Measurements from ENCODE around the gene MCC.

MCC gene

DNA sequence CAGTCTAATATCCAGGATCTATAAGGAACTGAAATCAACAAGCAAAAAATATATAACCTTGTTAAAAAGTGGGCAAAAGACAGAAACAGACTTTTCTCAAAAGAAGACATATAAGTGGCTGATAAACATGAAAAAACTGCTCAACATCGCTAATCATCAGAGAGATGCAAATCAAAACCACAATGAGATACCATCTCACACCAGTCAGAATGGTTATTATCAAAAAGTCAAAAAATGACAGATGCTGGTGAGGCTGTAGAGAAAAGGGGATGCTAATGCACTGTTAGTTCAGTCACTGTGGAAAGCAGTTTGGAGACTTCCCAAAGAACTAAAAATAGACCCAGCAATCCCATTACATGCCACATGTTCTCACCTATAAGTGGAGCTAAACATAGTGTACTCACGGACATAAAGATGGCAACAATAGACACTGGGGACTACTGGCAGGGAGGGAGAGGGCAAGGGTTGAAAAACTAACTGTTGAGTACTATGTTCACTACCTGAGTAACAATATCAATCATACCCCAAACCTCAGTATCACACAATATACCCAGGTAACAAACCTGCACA, 41.8 kb downstream of the MCC start:
- H3K27ac ChIP-seq (ENCODE audit: extremely low read depth, low read depth, low read length): no peak overlapping the region
- ChIA-PET POLR2A (no interaction called here), CTCF (interaction anchor here (0.6 to 0.9 kb wide), 2 partner anchors 65 to 351 kb away, joined by 3 read pairs; no protein-coding TSS in a partner anchor)
- H3K36me3 ChIP-seq (ENCODE audit: control insufficient read depth in 2 of 2, insufficient read depth in 1 of 2, low read length in 2 of 2): no peaks in the 10 kb centered on the region
- H3K4me3 ChIP-seq (ENCODE audit: low read depth, low read length): no peak overlapping the region
- TF ChIP-seq ZNF514 (tag by site-specific recombination; IDR thresholded peaks at IDR 0.05) (no peak), ZNF677 (tag by site-specific recombination; IDR thresholded peaks at IDR 0.05) (no peak), ZNF366 (tag by site-specific recombination; conservative IDR thresholded peaks at IDR 0.05) (no peak), HOXA7 (CRISPR knock-in tag; IDR thresholded peaks at IDR 0.05; ENCODE audit: borderline replicate concordance) (no peak)
- H3K4me1 ChIP-seq (ENCODE audit: control insufficient read depth, insufficient read depth, low read length): peaks cover 4% of the 10 kb centered on the region
- H3K9me3 ChIP-seq (ENCODE audit: control insufficient read depth, insufficient read depth, low read depth, low read length): no peaks in the 10 kb centered on the region

DNA sequence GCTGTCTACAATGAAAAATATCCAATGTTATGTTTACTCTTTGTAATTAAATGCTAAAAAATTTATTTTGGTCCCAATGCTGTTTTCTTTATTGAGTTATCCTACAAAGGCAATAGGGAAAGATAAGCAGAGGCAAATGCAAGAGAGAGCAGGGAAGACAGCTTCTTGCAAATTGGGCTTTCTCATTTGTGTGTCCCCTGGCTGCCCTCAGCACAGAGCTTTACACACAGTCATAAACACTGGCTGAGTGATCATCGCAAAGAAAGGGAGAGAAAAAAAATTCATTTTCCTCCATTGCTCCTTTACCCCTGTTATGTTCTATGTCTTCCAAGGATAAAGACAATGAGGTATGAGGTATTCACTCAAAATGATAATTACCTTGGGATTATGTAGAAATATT, 51.1 kb downstream of the MCC start:
- no peak overlapping the region for H3K4me3 ChIP-seq (ENCODE audit: low read depth, low read length)
- ChIA-PET POLR2A (no interaction called here), CTCF (no interaction called here)
- H3K36me3 ChIP-seq (ENCODE audit: control insufficient read depth in 2 of 2, insufficient read depth in 1 of 2, low read length in 2 of 2): no peaks in the 10 kb centered on the region
- no peak overlapping the region for H3K27ac ChIP-seq (ENCODE audit: extremely low read depth, low read depth, low read length)
- no peak for TF ChIP-seq ZFP3 (tag by site-specific recombination; IDR thresholded peaks at IDR 0.05; ENCODE audit: low read depth)
- TF ChIP-seq ZNF610 (tag by site-specific recombination; IDR thresholded peaks at IDR 0.05; ENCODE audit: borderline replicate concordance): no peak
- TF ChIP-seq, protein P1, sequence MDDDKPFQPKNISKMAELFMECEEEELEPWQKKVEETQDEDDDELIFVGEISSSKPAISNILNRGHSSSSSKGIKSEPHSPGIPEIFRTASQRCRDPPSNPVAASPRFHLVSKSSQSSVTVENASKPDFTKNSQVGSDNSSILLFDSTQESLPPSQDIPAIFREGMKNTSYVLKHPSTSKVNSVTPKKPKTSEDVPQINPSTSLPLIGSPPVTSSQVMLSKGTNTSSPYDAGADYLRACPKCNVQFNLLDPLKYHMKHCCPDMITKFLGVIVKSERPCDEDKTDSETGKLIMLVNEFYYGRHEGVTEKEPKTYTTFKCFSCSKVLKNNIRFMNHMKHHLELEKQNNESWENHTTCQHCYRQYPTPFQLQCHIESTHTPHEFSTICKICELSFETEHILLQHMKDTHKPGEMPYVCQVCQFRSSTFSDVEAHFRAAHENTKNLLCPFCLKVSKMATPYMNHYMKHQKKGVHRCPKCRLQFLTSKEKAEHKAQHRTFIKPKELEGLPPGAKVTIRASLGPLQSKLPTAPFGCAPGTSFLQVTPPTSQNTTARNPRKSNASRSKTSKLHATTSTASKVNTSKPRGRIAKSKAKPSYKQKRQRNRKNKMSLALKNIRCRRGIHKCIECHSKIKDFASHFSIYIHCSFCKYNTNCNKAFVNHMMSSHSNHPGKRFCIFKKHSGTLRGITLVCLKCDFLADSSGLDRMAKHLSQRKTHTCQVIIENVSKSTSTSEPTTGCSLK (tag by site-specific recombination; IDR thresholded peaks at IDR 0.05): no peak
- TF ChIP-seq WT1 (tag by site-specific recombination; IDR thresholded peaks at IDR 0.05): no peak
- no peak for TF ChIP-seq ZNF843 (tag by site-specific recombination; IDR thresholded peaks at IDR 0.05)
- TF ChIP-seq, protein P2, sequence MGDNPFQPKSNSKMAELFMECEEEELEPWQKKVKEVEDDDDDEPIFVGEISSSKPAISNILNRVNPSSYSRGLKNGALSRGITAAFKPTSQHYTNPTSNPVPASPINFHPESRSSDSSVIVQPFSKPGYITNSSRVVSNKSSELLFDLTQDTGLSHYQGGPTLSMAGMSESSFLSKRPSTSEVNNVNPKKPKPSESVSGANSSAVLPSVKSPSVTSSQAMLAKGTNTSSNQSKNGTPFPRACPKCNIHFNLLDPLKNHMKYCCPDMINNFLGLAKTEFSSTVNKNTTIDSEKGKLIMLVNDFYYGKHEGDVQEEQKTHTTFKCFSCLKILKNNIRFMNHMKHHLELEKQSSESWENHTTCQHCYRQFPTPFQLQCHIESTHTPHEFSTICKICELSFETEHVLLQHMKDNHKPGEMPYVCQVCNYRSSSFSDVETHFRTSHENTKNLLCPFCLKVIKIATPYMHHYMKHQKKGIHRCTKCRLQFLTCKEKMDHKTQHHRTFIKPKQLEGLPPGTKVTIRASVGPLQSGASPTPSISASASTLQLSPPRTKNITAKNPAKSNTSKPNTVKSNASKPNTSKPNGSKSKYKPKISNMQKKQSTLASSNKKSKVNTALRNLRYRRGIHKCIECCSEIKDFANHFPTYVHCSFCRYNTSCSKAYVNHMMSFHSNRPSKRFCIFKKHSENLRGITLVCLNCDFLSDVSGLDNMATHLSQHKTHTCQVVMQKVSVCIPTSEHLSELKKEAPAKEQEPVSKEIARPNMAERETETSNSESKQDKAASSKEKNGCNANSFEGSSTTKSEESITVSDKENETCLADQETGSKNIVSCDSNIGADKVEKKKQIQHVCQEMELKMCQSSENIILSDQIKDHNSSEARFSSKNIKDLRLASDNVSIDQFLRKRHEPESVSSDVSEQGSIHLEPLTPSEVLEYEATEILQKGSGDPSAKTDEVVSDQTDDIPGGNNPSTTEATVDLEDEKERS (tag by site-specific recombination; IDR thresholded peaks at IDR 0.05): no peak
- TF ChIP-seq ZNF777 (tag by site-specific recombination; IDR thresholded peaks at IDR 0.05; ENCODE audit: borderline replicate concordance): no peak
- TF ChIP-seq, protein P3, sequence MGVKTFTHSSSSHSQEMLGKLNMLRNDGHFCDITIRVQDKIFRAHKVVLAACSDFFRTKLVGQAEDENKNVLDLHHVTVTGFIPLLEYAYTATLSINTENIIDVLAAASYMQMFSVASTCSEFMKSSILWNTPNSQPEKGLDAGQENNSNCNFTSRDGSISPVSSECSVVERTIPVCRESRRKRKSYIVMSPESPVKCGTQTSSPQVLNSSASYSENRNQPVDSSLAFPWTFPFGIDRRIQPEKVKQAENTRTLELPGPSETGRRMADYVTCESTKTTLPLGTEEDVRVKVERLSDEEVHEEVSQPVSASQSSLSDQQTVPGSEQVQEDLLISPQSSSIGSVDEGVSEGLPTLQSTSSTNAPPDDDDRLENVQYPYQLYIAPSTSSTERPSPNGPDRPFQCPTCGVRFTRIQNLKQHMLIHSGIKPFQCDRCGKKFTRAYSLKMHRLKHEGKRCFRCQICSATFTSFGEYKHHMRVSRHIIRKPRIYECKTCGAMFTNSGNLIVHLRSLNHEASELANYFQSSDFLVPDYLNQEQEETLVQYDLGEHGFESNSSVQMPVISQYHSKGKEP (tag by site-specific recombination; IDR thresholded peaks at IDR 0.05): no peak
- no peak for TF ChIP-seq ZNF544 (tag by site-specific recombination; IDR thresholded peaks at IDR 0.05)
- TF ChIP-seq ZNF664 (tag by site-specific recombination; IDR thresholded peaks at IDR 0.05): no peak
- TF ChIP-seq GLIS1 (tag by site-specific recombination; IDR thresholded peaks at IDR 0.05): no peak
- TF ChIP-seq, protein P4, sequence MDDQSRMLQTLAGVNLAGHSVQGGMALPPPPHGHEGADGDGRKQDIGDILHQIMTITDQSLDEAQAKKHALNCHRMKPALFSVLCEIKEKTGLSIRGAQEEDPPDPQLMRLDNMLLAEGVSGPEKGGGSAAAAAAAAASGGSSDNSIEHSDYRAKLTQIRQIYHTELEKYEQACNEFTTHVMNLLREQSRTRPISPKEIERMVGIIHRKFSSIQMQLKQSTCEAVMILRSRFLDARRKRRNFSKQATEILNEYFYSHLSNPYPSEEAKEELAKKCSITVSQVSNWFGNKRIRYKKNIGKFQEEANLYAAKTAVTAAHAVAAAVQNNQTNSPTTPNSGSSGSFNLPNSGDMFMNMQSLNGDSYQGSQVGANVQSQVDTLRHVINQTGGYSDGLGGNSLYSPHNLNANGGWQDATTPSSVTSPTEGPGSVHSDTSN (CRISPR knock-in tag; IDR thresholded peaks at IDR 0.05): no peak
- no peak for TF ChIP-seq ZNF548 (tag by site-specific recombination; IDR thresholded peaks at IDR 0.05)
- TF ChIP-seq, protein P5, sequence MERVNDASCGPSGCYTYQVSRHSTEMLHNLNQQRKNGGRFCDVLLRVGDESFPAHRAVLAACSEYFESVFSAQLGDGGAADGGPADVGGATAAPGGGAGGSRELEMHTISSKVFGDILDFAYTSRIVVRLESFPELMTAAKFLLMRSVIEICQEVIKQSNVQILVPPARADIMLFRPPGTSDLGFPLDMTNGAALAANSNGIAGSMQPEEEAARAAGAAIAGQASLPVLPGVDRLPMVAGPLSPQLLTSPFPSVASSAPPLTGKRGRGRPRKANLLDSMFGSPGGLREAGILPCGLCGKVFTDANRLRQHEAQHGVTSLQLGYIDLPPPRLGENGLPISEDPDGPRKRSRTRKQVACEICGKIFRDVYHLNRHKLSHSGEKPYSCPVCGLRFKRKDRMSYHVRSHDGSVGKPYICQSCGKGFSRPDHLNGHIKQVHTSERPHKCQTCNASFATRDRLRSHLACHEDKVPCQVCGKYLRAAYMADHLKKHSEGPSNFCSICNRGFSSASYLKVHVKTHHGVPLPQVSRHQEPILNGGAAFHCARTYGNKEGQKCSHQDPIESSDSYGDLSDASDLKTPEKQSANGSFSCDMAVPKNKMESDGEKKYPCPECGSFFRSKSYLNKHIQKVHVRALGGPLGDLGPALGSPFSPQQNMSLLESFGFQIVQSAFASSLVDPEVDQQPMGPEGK (tag by site-specific recombination; IDR thresholded peaks at IDR 0.05): no peak
- no peak for TF ChIP-seq ZNF157 (tag by site-specific recombination; IDR thresholded peaks at IDR 0.05)
- TF ChIP-seq HOXA7 (CRISPR knock-in tag; IDR thresholded peaks at IDR 0.05; ENCODE audit: borderline replicate concordance): no peak
- H3K9me3 ChIP-seq (ENCODE audit: control insufficient read depth, insufficient read depth, low read depth, low read length): no peaks in the 10 kb centered on the region
- no peaks in the 10 kb centered on the region for H3K4me1 ChIP-seq (ENCODE audit: control insufficient read depth, insufficient read depth, low read length)
